NCI-H345 (cell line): ENCODE results near the gene DUSP16.
"Not testable (repeated sequence)": the region's sequence is repeated elsewhere in the genome, so short reads cannot be mapped to it uniquely, and the experiment has no call there.

ENCODE experiments used
- DNase-seq: peaks from one replicate; lab custom pipeline; 2025; lab: John Stamatoyannopoulos, UW

The DUSP16 gene

GRCh38 chr12:12585115-12585863 lies 22.6 kb upstream of the DUSP16 start:
- no peak for DNase-seq

GRCh38 chr12:12583510-12584178 lies 21.0 kb upstream of the DUSP16 start:
- no peak for DNase-seq

GRCh38 chr12:12582895-12583303 lies 20.2 kb upstream of the DUSP16 start:
- no peak for DNase-seq

GRCh38 chr12:12582193-12582881 lies 19.7 kb upstream of the DUSP16 start:
- no peak for DNase-seq

- not testable (repeated sequence) for DNase-seq
These were observed 18.1 kb upstream of the DUSP16 start for GRCh38 chr12:12580716-12581115.

GRCh38 chr12:12577786-12578185 lies 15.1 kb upstream of the DUSP16 start:
- DNase-seq: no peak

GRCh38 chr12:12572659-12573058 lies 10.0 kb upstream of the DUSP16 start:
- DNase-seq: no peak

- DNase-seq: not testable (repeated sequence)
These were observed 3.3 kb upstream of the DUSP16 start for GRCh38 chr12:12565971-12566370.

- peak; percentile 13 for DNase-seq
These were observed 2.2 kb upstream of the DUSP16 start for GRCh38 chr12:12564911-12565310.

- peak; percentile 28 for DNase-seq
These were observed 746 bp upstream of the DUSP16 start for GRCh38 chr12:12563290-12563928.

GRCh38 chr12:12562016-12562483 lies 613 bp downstream of the DUSP16 start:
- DNase-seq: peak; percentile 39

GRCh38 chr12:12561371-12562015 lies 1.2 kb downstream of the DUSP16 start:
- peak; percentile 44 for DNase-seq

GRCh38 chr12:12560587-12561370 lies 1.9 kb downstream of the DUSP16 start:
- peak; percentile 51 for DNase-seq

GRCh38 chr12:12559719-12560296 lies 2.9 kb downstream of the DUSP16 start:
- no peak for DNase-seq

- DNase-seq: no peak
These were observed 4.4 kb downstream of the DUSP16 start for GRCh38 chr12:12558291-12558690.

- DNase-seq: no peak
These were observed 4.9 kb downstream of the DUSP16 start for GRCh38 chr12:12557733-12558132.

- DNase-seq: no peak
These were observed 7.0 kb downstream of the DUSP16 start for GRCh38 chr12:12555656-12556055.

- no peak for DNase-seq
These were observed 9.4 kb downstream of the DUSP16 start for GRCh38 chr12:12553208-12553785.

- no peak for DNase-seq
These were observed 11.5 kb downstream of the DUSP16 start for GRCh38 chr12:12551115-12551514.

GRCh38 chr12:12550277-12550676 lies 12.4 kb downstream of the DUSP16 start:
- DNase-seq: no peak
